HUES6 (cell line): ENCODE measurements around the gene GALNT12.

ENCODE experiments used
- H3K27ac ChIP-seq: 2 replicates; pipeline ENCODE4 v1.7.0; 2013; ENCODE audit warnings: low read depth, mild to moderate bottlenecking, low read length, inconsistent platforms
- H3K27me3 ChIP-seq: 2 replicates; pipeline ENCODE4 v1.6.1; 2013; ENCODE audit warnings: low read length; ENCODE audit not compliant: control insufficient read depth, insufficient read depth
- H3K36me3 ChIP-seq: 2 replicates; pipeline ENCODE4 v1.6.1; 2013; ENCODE audit warnings: low read length; ENCODE audit not compliant: control insufficient read depth, insufficient read depth
- H3K4me1 ChIP-seq: 2 replicates; pipeline ENCODE4 v1.6.1; 2013; ENCODE audit warnings: low read length; ENCODE audit not compliant: control insufficient read depth, insufficient read depth
- H3K4me3 ChIP-seq: 2 replicates; pipeline ENCODE4 v1.5.1; 2013; ENCODE audit warnings: low read depth, low read length
- H3K9ac ChIP-seq: one replicate; pipeline ENCODE4 v1.6.1; 2013; ENCODE audit warnings: mild to moderate bottlenecking, low read length
- H3K9me3 ChIP-seq: 2 replicates; pipeline ENCODE4 v1.6.1; 2013; ENCODE audit warnings: low read depth, low read length; ENCODE audit not compliant: control insufficient read depth, insufficient read depth

GALNT12 gene

DNA sequence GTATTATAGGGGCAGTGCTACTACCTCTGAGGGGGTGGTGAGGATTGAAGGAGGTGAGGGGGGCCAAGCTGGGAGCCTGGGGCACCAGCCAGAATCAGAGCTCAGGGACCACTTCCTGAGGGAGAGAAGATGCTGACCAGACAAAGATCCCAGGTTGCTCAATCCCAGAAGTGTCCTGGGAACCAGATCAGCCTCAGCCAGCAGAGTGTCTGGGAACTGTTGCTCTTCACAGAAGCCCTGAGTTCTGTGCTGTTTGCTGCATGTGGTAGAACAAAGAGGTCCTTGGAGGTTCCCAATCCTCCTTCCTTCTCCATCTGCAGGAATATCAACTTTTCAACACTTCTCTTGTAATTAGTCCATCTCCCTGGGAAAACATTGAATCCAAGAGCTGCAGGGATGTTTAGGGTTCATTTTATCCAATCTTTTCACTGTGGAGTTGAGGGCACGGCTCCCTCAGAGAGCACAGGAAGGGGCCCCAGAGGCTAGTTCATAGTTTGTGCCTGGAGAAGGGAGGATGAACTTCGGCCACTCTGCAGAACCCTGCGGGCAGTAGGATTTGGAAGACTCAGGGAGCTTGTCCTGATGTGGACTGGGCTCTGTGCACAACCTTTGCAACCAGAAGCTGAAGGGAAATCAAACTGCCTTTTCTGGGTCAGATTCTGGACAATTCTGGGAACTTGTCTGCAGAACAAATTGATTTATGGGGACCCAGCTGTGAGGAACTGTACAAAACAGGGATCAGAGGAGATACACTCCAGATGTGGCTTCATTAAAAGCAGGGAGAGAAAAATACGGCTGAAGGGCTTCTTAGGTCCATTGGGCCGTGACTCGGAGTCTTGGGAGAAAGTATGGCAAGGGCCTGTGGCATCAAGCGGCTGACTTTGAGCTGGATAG lies 57.1 kb downstream of the GALNT12 start:
- H3K9me3 ChIP-seq: peaks cover 11% of the 10 kb centered on the region
- H3K4me1 ChIP-seq: no peaks in the 10 kb centered on the region
- H3K4me3 ChIP-seq: no peak overlapping the region
- H3K36me3 ChIP-seq: no peaks in the 10 kb centered on the region
- no peak overlapping the region for H3K27ac ChIP-seq
- no peaks in the 10 kb centered on the region for H3K27me3 ChIP-seq
- no peak overlapping the region for H3K9ac ChIP-seq

DNA sequence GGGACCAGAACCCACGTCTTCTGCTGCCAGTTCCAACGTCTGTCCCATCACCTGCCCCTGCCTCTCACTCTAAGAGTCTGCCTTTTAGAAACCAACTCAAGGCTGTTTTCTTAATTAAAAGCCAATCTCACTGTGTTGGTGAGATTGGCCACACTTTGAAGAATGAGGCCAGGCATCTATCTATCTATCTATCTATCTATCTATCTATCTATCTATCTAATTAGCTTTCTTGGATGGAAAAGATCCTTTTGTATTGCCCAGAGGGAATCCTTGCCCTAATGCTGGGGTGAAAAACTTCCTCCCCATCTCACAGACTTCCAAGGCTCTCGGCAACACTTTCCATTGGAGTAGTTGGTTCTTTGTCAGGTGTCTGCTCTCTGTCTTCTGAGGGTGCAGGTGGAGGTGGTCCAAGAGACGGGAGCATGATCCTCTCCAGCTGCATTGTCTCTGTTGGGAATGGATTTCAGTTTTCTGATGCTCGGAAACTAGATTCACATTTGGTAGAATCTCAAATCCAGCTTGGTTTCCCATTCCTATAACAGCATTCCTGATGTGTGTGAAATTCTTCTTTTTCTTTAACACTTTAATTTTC lies 57.9 kb downstream of the GALNT12 start:
- H3K4me1 ChIP-seq: no peaks in the 10 kb centered on the region
- H3K27ac ChIP-seq: no peak overlapping the region
- peaks cover 7% of the 10 kb centered on the region for H3K9me3 ChIP-seq
- H3K36me3 ChIP-seq: no peaks in the 10 kb centered on the region
- H3K27me3 ChIP-seq: no peaks in the 10 kb centered on the region
- no peak overlapping the region for H3K9ac ChIP-seq
- no peak overlapping the region for H3K4me3 ChIP-seq

DNA sequence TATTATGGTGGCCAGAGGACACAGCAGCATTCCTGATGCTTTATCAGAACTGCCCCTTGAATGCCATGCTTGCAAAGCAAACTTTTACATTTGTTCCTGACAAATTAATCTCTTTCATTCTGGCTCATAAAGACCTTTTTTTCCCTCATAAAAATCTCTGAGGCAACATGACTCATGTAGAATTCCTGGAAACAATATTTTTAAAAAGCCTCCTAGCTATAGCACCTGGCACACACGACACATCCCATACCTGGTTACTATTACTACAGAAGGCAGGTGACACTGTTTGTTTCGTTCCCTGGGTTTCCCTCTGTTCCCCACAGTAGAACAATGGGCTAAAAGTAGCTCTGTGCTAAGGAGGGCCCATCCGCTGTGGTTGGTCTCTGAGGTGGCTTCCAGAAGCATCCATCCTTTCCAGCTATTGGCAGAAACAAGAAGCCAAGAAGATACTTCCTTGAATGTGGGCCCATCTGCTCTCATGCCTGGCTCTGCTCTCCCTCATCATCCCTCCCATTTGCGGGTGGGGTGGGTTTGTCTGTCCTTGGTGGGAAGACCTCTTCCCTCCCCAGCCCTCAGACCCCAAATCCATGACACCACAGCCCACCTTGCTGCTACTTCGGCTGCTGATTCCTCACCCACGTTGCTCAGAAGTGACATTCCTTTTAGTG lies 59.1 kb downstream of the GALNT12 start:
- H3K27me3 ChIP-seq: no peaks in the 10 kb centered on the region
- no peaks in the 10 kb centered on the region for H3K4me1 ChIP-seq
- peaks cover 7% of the 10 kb centered on the region for H3K9me3 ChIP-seq
- no peak overlapping the region for H3K27ac ChIP-seq
- H3K4me3 ChIP-seq: no peak overlapping the region
- no peaks in the 10 kb centered on the region for H3K36me3 ChIP-seq
- H3K9ac ChIP-seq: no peak overlapping the region

DNA sequence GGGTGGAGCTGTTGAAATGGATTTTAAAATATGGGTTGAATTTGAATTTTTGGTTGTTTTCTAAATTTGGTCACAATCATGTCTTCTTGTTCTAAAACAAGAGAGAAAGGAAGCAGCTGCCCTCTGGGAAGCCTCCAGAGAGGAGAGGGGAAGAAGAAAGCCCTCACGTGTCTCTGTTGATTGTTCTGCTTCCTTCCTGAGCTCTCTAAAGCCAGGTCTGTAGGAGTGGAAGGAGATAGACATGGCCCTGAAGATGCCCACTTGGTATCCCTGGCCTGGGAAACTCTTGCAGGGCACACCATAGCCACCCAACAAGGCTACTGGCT lies 59.6 kb downstream of the GALNT12 start:
- no peak overlapping the region for H3K27ac ChIP-seq
- no peak overlapping the region for H3K4me3 ChIP-seq
- peaks cover 7% of the 10 kb centered on the region for H3K9me3 ChIP-seq
- H3K36me3 ChIP-seq: no peaks in the 10 kb centered on the region
- no peaks in the 10 kb centered on the region for H3K4me1 ChIP-seq
- H3K9ac ChIP-seq: no peak overlapping the region
- no peaks in the 10 kb centered on the region for H3K27me3 ChIP-seq

DNA sequence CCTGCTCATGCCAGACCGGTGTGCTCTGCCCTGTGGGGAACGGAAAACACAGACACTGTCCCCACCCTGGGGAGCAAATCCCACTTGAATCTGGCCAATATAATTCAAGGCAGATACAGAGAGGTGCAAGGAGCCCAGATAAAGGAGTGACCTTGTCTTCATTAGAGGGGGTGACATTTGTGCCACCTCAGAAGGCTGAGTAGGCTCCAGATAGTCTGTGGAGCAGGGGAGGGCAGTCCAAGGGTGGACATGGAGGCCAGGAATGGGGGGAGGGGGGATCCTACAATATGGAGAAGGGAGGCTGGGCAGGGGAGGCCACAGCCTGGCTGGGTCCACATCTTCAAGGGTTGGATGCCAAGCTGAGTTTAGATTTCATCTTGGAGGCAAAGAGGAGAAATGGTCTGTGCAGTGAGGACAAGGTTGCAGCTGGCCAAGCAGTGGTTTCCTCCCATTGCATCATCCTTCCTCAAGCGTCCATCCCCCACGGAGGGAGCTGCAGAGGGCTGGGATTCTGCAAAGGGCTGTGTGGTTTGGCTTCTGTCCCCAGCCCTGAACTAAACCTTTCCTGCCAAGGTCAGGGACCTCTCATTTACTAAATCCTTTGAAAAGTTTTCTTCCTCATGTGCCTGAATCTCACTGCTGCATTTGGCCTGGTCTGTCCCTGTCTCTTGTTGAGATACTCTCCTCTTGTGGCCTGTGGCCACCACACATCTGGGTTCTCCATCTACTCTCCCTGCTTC lies 60.1 kb downstream of the GALNT12 start:
- Histone ChIP-seq H3K4me1 (no peaks in the 10 kb centered on the region), H3K4me3 (no peak overlapping the region), H3K36me3 (no peaks in the 10 kb centered on the region), H3K27me3 (no peaks in the 10 kb centered on the region), H3K9me3 (peaks cover 7% of the 10 kb centered on the region), H3K27ac (no peak overlapping the region), H3K9ac (no peak overlapping the region)

DNA sequence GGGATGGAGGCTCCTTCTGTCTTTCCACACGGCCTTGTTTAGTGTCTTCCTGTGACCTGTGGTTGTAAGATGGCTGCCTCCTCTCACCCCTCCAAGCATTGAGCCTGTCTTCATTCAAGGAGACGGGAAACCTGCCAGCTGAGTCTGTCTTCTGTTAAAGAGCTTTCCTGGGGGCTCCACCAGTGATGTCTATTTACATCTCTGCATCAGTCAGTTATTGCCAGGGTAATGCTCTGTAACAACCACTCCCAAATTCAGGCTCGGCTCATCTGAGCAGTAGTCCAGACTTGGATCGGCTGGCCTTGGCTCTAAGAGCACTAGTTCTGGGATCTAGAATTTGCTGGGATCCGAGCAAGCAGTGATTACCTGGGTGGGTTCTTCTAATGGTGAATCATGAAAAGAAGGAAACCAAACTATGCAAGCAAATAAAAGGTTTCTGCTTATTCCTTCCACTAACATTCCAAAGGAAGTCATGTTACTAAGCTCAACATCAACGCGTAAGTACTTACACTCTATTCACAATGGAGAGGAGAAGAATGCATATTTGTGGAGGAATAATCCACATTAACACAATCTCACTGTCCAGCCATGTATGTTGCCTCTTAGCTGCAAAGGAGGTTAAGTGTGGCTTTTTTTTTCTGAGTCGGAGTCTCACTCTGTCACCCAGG lies 61.7 kb downstream of the GALNT12 start:
- Histone ChIP-seq H3K27me3 (no peaks in the 10 kb centered on the region), H3K4me3 (no peak overlapping the region), H3K9ac (no peak overlapping the region), H3K9me3 (peaks cover 7% of the 10 kb centered on the region), H3K4me1 (no peaks in the 10 kb centered on the region), H3K36me3 (no peaks in the 10 kb centered on the region), H3K27ac (no peak overlapping the region)

DNA sequence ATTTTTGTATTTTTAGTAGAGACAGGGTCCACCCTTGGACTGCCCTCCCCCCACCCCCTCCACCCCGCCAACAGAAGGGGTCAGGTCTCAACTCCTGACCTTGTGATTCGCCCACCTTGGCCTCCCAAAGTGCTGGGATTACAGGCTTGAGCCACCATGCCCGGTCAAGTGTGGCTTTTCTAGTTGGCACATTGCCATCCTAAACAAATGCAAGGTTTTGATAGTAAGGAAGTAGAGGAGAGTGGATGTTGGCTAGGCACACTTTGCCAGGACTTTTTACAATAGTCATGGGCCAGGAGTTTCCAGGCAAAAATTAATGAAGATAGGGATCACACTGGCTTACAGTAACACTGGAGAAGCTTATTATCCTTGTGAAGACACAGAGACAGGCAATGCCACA lies 62.4 kb downstream of the GALNT12 start:
- no peaks in the 10 kb centered on the region for H3K36me3 ChIP-seq
- H3K9ac ChIP-seq: no peak overlapping the region
- H3K27me3 ChIP-seq: no peaks in the 10 kb centered on the region
- H3K9me3 ChIP-seq: peaks cover 7% of the 10 kb centered on the region
- no peak overlapping the region for H3K4me3 ChIP-seq
- H3K27ac ChIP-seq: no peak overlapping the region
- no peaks in the 10 kb centered on the region for H3K4me1 ChIP-seq

DNA sequence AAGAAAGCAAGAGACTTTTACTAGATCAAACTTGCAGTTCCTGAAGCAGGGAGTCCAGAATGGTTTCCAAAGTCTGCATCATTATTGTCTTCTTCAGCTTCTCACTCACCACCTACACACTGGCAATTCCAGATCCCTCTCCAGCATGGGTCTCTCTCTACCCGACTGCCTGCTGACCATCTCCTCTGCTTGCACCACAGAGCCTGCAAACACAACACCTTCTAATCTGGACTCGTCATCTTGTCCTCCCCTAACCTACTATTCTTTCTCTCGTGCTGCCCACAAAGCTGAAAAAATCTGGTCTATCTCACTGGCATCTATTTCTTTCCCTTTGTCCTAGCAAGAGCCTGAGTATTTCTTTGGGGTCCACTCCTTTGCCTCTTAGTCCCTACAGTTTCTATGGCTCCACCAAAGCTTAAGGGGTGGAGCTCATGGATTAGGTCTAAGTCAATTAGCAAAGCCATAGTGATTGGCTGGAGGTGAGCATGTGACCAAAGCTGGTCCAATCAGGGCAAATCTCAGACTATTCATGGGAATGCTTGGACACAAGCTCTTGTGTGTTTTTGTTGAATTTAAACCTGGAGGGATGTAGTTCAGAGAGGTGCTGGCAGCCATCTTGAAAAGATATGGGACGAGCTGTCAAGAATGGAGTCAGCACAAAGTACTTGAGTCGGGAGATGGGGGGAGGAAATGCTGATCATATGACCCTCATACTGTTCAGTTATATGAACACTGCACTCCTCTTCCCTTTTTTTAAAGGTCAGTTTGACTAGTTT lies 63.5 kb downstream of the GALNT12 start:
- Histone ChIP-seq H3K27me3 (no peaks in the 10 kb centered on the region), H3K4me1 (no peaks in the 10 kb centered on the region), H3K9me3 (peaks cover 7% of the 10 kb centered on the region), H3K27ac (no peak overlapping the region), H3K4me3 (no peak overlapping the region), H3K36me3 (no peaks in the 10 kb centered on the region), H3K9ac (no peak overlapping the region)

DNA sequence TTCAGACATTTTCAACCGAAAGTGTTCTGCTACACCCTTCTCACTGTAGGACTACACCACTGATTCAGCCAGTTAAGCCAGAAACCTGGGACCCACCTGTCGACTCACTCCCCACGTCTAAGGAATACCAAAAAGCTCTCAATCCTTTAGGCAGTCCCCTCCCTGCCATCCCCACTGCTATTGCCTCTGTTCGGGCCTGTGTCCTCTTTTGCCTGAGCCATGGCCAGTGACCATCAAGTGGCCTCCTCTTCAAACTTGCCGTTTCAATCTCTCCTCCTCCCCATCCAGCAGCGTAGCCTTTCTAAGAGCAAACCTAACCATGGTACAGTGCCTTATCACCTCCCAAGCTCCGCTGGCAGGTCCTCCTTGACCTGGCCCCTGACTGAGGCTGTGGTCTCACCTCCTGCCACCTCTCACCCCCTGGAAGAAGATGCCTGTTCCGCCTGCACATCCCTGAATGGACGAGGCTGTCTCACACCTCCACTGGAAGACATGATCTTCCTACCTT lies 64.1 kb downstream of the GALNT12 start:
- Histone ChIP-seq H3K9ac (no peak overlapping the region), H3K4me1 (no peaks in the 10 kb centered on the region), H3K4me3 (no peak overlapping the region), H3K9me3 (peaks cover 7% of the 10 kb centered on the region), H3K36me3 (no peaks in the 10 kb centered on the region), H3K27me3 (no peaks in the 10 kb centered on the region), H3K27ac (no peak overlapping the region)

DNA sequence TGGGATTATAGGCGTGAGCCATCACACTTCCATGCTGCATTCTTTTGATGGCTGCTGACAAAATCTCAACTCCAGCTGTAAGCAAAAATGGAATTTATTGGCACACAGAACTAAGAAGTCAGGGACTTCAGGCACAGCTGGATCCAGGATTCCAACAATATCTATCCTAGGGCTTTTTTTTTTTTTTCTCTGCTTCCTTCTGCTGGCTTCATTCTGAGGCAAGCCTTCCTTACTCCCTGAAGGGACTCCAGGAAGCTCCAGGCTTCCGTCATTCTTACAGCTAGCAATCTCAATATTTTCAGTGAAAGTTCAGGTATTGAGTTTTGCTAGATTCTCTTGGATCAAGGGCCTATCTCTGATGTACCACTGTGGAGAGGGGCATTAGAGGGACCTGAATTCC lies 66.1 kb downstream of the GALNT12 start:
- no peaks in the 10 kb centered on the region for H3K4me1 ChIP-seq
- no peak overlapping the region for H3K27ac ChIP-seq
- H3K27me3 ChIP-seq: no peaks in the 10 kb centered on the region
- peaks cover 7% of the 10 kb centered on the region for H3K9me3 ChIP-seq
- no peaks in the 10 kb centered on the region for H3K36me3 ChIP-seq
- H3K9ac ChIP-seq: no peak overlapping the region
- no peak overlapping the region for H3K4me3 ChIP-seq
